Islet of Langerhans (tissue), 1 donor: Measurements from ENCODE around the gene DTX1.
"Not testable (repeated sequence)": the region's sequence is repeated elsewhere in the genome, so short reads cannot be mapped to it uniquely, and the experiment has no call there.

Source experiments
- FAIRE-seq: peaks from one replicate; lab custom pipeline; 2011; peaks lifted over from hg19 to GRCh38; lab: Jason Lieb, UNC

Gene DTX1

GRCh38 chr12:113115455-113116126 lies 59.1 kb downstream of the DTX1 start:
- no peak for FAIRE-seq

- FAIRE-seq = no peak
These were observed 60.3 kb downstream of the DTX1 start for GRCh38 chr12:113116875-113117274.

- FAIRE-seq = not testable (repeated sequence)
These were observed 61.2 kb downstream of the DTX1 start for GRCh38 chr12:113117684-113118083.

GRCh38 chr12:113118142-113118541 lies 61.6 kb downstream of the DTX1 start:
- no peak for FAIRE-seq

- FAIRE-seq = no peak
These were observed 63.6 kb downstream of the DTX1 start for GRCh38 chr12:113119980-113120669.

- FAIRE-seq = no peak
These were observed 64.3 kb downstream of the DTX1 start for GRCh38 chr12:113120670-113121370.

GRCh38 chr12:113127791-113128199 lies 71.3 kb downstream of the DTX1 start:
- FAIRE-seq = no peak

- no peak for FAIRE-seq
These were observed 72.5 kb downstream of the DTX1 start for GRCh38 chr12:113128802-113129663.

GRCh38 chr12:113129664-113130456 lies 73.3 kb downstream of the DTX1 start:
- FAIRE-seq = no peak

GRCh38 chr12:113130457-113131135 lies 74.1 kb downstream of the DTX1 start:
- FAIRE-seq = no peak

GRCh38 chr12:113131556-113131955 lies 75.0 kb downstream of the DTX1 start:
- no peak for FAIRE-seq

GRCh38 chr12:113133036-113133435 lies 76.5 kb downstream of the DTX1 start:
- no peak for FAIRE-seq

GRCh38 chr12:113133666-113134065 lies 77.1 kb downstream of the DTX1 start:
- FAIRE-seq = no peak

GRCh38 chr12:113134071-113134470 lies 77.5 kb downstream of the DTX1 start:
- no peak for FAIRE-seq

- no peak for FAIRE-seq
These were observed 78.0 kb downstream of the DTX1 start for GRCh38 chr12:113134521-113134951.

GRCh38 chr12:113135178-113136127 lies 78.9 kb downstream of the DTX1 start, which contains the start of gene RASAL1:
RASAL1 (minus strand) TSS chr12:113135761; CDS start chr12:113135462, 299 bp downstream.
- FAIRE-seq = no peak

- FAIRE-seq = no peak
These were observed 79.8 kb downstream of the DTX1 start for GRCh38 chr12:113136128-113136989.

GRCh38 chr12:113136990-113137511 lies 80.5 kb downstream of the DTX1 start:
- no peak for FAIRE-seq
